Fibroblast of lung (primary cell): ENCODE measurements around the gene SLCO1B3. TPM values are rescaled to one million over a fixed set of nuclear protein-coding genes. Genes with fewer than 3 reads are reported as not detected.

Experiments used
- DNase-seq, 2 donors: peaks; one replicate each; pipeline versions ENCODE4 v3.0.0 to v3.0.0-alpha.2; 2010; ENCODE audit warnings: low read depth in 2 of 2
- H2AFZ ChIP-seq: 2 replicates; pipeline ENCODE4 v1.5.1; 2012; ENCODE audit warnings: low read length, control low read depth, inconsistent platforms
- H3K27ac ChIP-seq: 2 replicates; pipeline ENCODE4 v1.5.1; 2011; ENCODE audit warnings: low read length, control low read depth; ENCODE audit not compliant: insufficient read depth
- H3K27me3 ChIP-seq: 2 replicates; pipeline ENCODE4 v1.5.1; 2011; ENCODE audit warnings: mild to moderate bottlenecking, low read length; ENCODE audit not compliant: control insufficient read depth, insufficient read depth
- H3K36me3 ChIP-seq: 2 replicates; pipeline ENCODE4 v1.5.1; 2011; ENCODE audit warnings: low read length; ENCODE audit not compliant: control insufficient read depth, insufficient read depth
- H3K4me1 ChIP-seq: 2 replicates; pipeline ENCODE4 v1.5.1; 2011; ENCODE audit warnings: low read length; ENCODE audit not compliant: control insufficient read depth, insufficient read depth; ENCODE audit errors: extremely low read depth
- H3K4me2 ChIP-seq: 2 replicates; pipeline ENCODE4 v1.5.1; 2011; ENCODE audit warnings: low read length, control low read depth; ENCODE audit not compliant: insufficient read depth; ENCODE audit errors: extremely low read depth
- H3K4me3 ChIP-seq, 4 experiments: fragments of 200-600 bp in 1 of 4; sonication (generic) in 1 of 4; replicated peaks in 1 of 4; 2 replicates each; pipeline ENCODE4 v1.5.1; 2011 to 2016; ENCODE audit warnings: low read length in 4 of 4, low read depth in 3 of 4, mild to moderate bottlenecking in 3 of 4, control low read depth in 2 of 4, inconsistent platforms in 1 of 4, mixed read lengths in 1 of 4; ENCODE audit not compliant: insufficient read depth in 1 of 4; ENCODE audit errors: control extremely low read depth in 1 of 4
- H3K79me2 ChIP-seq: 2 replicates; pipeline ENCODE4 v1.5.1; 2012; ENCODE audit warnings: mild to moderate bottlenecking, low read length, inconsistent platforms; ENCODE audit not compliant: control insufficient read depth, insufficient read depth
- H3K9ac ChIP-seq: 2 replicates; pipeline ENCODE4 v1.5.1; 2011; ENCODE audit warnings: mild to moderate bottlenecking, low read length, control low read depth; ENCODE audit not compliant: insufficient read depth
- H3K9me3 ChIP-seq: 2 replicates; pipeline ENCODE4 v1.5.1; 2012; ENCODE audit warnings: low read depth, low read length; ENCODE audit not compliant: control insufficient read depth, insufficient read depth
- H4K20me1 ChIP-seq: 2 replicates; pipeline ENCODE4 v1.5.1; 2011; ENCODE audit warnings: low read length; ENCODE audit not compliant: control insufficient read depth, insufficient read depth; ENCODE audit errors: extremely low read depth
- CTCF ChIP-seq, 2 donors: IDR thresholded peaks in 1 of 2; conservative IDR thresholded peaks in 1 of 2; 1 replicate in 1 of 2; 2 replicates in 1 of 2; pipeline ENCODE4 v1.5.1; 2011 to 2012; ENCODE audit warnings: low read length in 2 of 2, control low read depth in 1 of 2, inconsistent platforms in 1 of 2, low read depth in 1 of 2, mild to moderate bottlenecking in 1 of 2
- EZH2 ChIP-seq: IDR thresholded peaks from 2 replicates; pipeline ENCODE4 v1.5.1; 2012; ENCODE audit warnings: low read length, control low read depth, mild to moderate bottlenecking; ENCODE audit errors: missing control alignments
- polyA plus RNA-seq, 2 donors: library from polyadenylated mRNA; depleted of rRNA in 1 of 2; stranded (reverse) in 1 of 2; unstranded in 1 of 2; fragments of >200 nt; gene quantifications; 2 replicates each; pipeline ENCODE4 v1.2.1, GENCODE V29; 2011 to 2012; ENCODE audit warnings: missing spikeins in 1 of 2
- total RNA-seq: library from RNA; depleted of rRNA; stranded (reverse); fragments of >200 nt; gene quantifications from 2 replicates; pipeline ENCODE4 v1.2.1, GENCODE V29; 2014

Gene SLCO1B3
- total and polyA plus RNA-seq, 2 donors (not counting 1 experiment from before 2014, with no cell fraction given): not detected

- Histone ChIP-seq H2AFZ (no peak overlapping the region), H3K36me3 (no peaks in the 10 kb centered on the region), H3K4me1 (no peaks in the 10 kb centered on the region), H3K9me3 (no peaks in the 10 kb centered on the region), H3K4me2 (no peak overlapping the region), H3K9ac (no peak overlapping the region), H4K20me1 (no peaks in the 10 kb centered on the region), H3K79me2 (no peaks in the 10 kb centered on the region), H3K27me3 (no peaks in the 10 kb centered on the region), H3K4me3 (no peak overlapping the region), H3K27ac (no peak overlapping the region)
- DNase-seq: no peak
- TF ChIP-seq CTCF (conservative IDR thresholded peaks at IDR 0.05 in 1 of 2, IDR thresholded peaks at IDR 0.05 in 1 of 2; ENCODE audit: low read depth in 1 of 2, low read length in 2 of 2) (no peak), EZH2 (no peak)
Observed at GRCh38 chr12:20832911-20833310, 22.4 kb downstream of the SLCO1B3 start.

GRCh38 chr12:20852649-20853048 lies 42.1 kb downstream of the SLCO1B3 start:
- H3K9me3 ChIP-seq: no peaks in the 10 kb centered on the region
- H2AFZ ChIP-seq: no peak overlapping the region
- no peaks in the 10 kb centered on the region for H3K27me3 ChIP-seq
- DNase-seq: no peak
- TF ChIP-seq CTCF (conservative IDR thresholded peaks at IDR 0.05 in 1 of 2, IDR thresholded peaks at IDR 0.05 in 1 of 2; ENCODE audit: low read depth in 1 of 2, low read length in 2 of 2) (no peak), EZH2 (no peak)
- H3K4me3 ChIP-seq: no peak overlapping the region
- no peaks in the 10 kb centered on the region for H4K20me1 ChIP-seq
- H3K27ac ChIP-seq: no peak overlapping the region
- no peaks in the 10 kb centered on the region for H3K79me2 ChIP-seq
- no peak overlapping the region for H3K9ac ChIP-seq
- no peak overlapping the region for H3K4me2 ChIP-seq
- no peaks in the 10 kb centered on the region for H3K36me3 ChIP-seq
- H3K4me1 ChIP-seq: no peaks in the 10 kb centered on the region

- Histone ChIP-seq H3K4me2 (no peak overlapping the region), H2AFZ (no peak overlapping the region), H4K20me1 (no peaks in the 10 kb centered on the region), H3K27ac (no peak overlapping the region), H3K36me3 (no peaks in the 10 kb centered on the region), H3K4me3 (no peak overlapping the region), H3K27me3 (no peaks in the 10 kb centered on the region), H3K9ac (no peak overlapping the region), H3K79me2 (no peaks in the 10 kb centered on the region), H3K4me1 (no peaks in the 10 kb centered on the region), H3K9me3 (no peaks in the 10 kb centered on the region)
- DNase-seq: no peak
- TF ChIP-seq CTCF (conservative IDR thresholded peaks at IDR 0.05 in 1 of 2, IDR thresholded peaks at IDR 0.05 in 1 of 2; ENCODE audit: low read depth in 1 of 2, low read length in 2 of 2): no peak
- TF ChIP-seq EZH2: no peak
Observed at GRCh38 chr12:20863056-20863455, 52.6 kb downstream of the SLCO1B3 start.
